Measurements from ENCODE around the gene INAFM2. TPM values are rescaled to one million over a fixed set of nuclear protein-coding genes. Genes with fewer than 3 reads are reported as not detected.

Gene INAFM2
- total and polyA plus RNA-seq, 2 of the 4 experiments (the other 2 are of a cell fraction): 10.4 to 14.0 TPM

DNA sequence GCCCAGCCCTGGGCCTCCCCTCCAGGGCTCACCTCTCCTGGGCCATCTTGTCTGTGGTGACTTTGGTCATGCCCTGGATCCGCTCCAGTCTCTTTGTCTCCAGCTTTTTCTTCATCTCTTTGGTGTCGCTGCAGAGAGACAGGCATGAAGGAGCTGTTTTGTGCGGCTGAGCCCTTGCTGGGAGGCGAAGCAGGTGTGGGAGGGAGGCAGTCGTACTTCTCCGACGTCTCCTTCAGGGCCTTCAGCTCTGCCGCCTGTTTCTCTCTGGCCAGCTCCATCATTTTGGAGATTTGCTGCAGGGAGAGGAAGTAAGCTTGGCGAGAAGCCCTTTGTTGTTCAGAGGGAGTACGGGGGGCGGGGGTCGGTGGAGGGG, 33.0 kb upstream of the INAFM2 start:
- H3K9me1 ChIP-seq (ENCODE audit: insufficient read depth, low read length): no peaks in the 10 kb centered on the region
- H3K23ac ChIP-seq (ENCODE audit: low read depth, low read length): no peak overlapping the region
- H4K5ac ChIP-seq (ENCODE audit: low read depth, low read length): no peak overlapping the region
- no peak overlapping the region for H4K8ac ChIP-seq (ENCODE audit: low read depth in 2 of 2, low read length in 2 of 2)
- no peak overlapping the region for H3K14ac ChIP-seq (replicated peaks; ENCODE audit: low read depth, low read length)
- peak overlapping the region; percentile 58 for H2AFZ ChIP-seq (replicated peaks; ENCODE audit: low read length, poor library complexity)
- H3K4me2 ChIP-seq (ENCODE audit: low read depth, low read length): no peak overlapping the region
- H3K4me3 ChIP-seq (ENCODE audit: insufficient read depth, low read depth, low read length): no peak overlapping the region
- 35% methylated on average over 5 of the region's 12 CpGs; no CpG with 5 or more reads in 1 of the 2 experiments for WGBS, 2 experiments (ENCODE audit: extremely low coverage in 2 of 2, insufficient read length in 1 of 2)
- H3K9ac ChIP-seq (ENCODE audit: low read depth, low read length): no peak overlapping the region
- ATAC-seq (ENCODE audit: low read depth): no peak
- intact Hi-C loops (cut with micrococcal nuclease) (no loop called here), dilution Hi-C loops (cut with HindIII; ENCODE audit: low sequenced_read_pairs, unreplicated experiment) (no loop called here), in situ Hi-C loops (cut with MboI; ENCODE audit: low sequenced_read_pairs) (no loop called here)
- H3K27me3 ChIP-seq (ENCODE audit: control insufficient read depth, insufficient read depth, low read length): peaks cover 65% of the 10 kb centered on the region
- no peak overlapping the region for H3K27ac ChIP-seq (ENCODE audit: insufficient read depth, low read length)
- no peak overlapping the region for H3K4ac ChIP-seq (ENCODE audit: low read depth, low read length)
- peaks cover 4% of the 10 kb centered on the region for H3K4me1 ChIP-seq (ENCODE audit: control insufficient read depth, insufficient read depth, low read length)
- H2BK20ac ChIP-seq (ENCODE audit: low read depth, low read length): no peak overlapping the region
- no peak overlapping the region for H2BK120ac ChIP-seq (ENCODE audit: low read depth, low read length)
- POLR2A ChIA-PET (ENCODE audit: unreplicated experiment): interaction anchor here (1.2 kb wide), 1 partner anchor 10 kb away, joined by 7 read pairs; no protein-coding TSS in a partner anchor
- H2AK5ac ChIP-seq (ENCODE audit: low read depth, low read length): no peak overlapping the region
- H3K9me3 ChIP-seq (ENCODE audit: control insufficient read depth, insufficient read depth, low read length): no peaks in the 10 kb centered on the region
- no peak overlapping the region for H2AK9ac ChIP-seq (replicated peaks; ENCODE audit: low read depth, low read length, poor library complexity)
- DNase-seq: no peak
- TF ChIP-seq RCOR1 (IDR thresholded peaks at IDR 0.05; ENCODE audit: insufficient replicate concordance, low read length) (no peak), MAZ (IDR thresholded peaks at IDR 0.05; ENCODE audit: borderline replicate concordance, low read depth, low read length) (no peak), CHD1 (IDR thresholded peaks at IDR 0.05; ENCODE audit: low read depth, low read length) (no peak), CEBPB (IDR thresholded peaks at IDR 0.05; ENCODE audit: low read depth, low read length) (no peak), RFX5 (IDR thresholded peaks at IDR 0.05; ENCODE audit: low read depth, low read length) (no peak), NFE2L2 (IDR thresholded peaks at IDR 0.05; ENCODE audit: low read depth, low read length) (no peak), MAFK (IDR thresholded peaks at IDR 0.05; ENCODE audit: low read depth, low read length) (no peak), FOS (IDR thresholded peaks at IDR 0.05; ENCODE audit: low read depth, low read length) (no peak), BHLHE40 (IDR thresholded peaks at IDR 0.05; ENCODE audit: low read depth, low read length) (no peak), RAD21 (IDR thresholded peaks at IDR 0.05; ENCODE audit: low read length) (no peak), SMC3 (IDR thresholded peaks at IDR 0.05; ENCODE audit: low read depth, low read length) (no peak), POLR2A (IDR thresholded peaks at IDR 0.05; ENCODE audit: low read depth, low read length) (no peak), MXI1 (IDR thresholded peaks at IDR 0.05; ENCODE audit: borderline replicate concordance, low read depth, low read length) (no peak)
- TF ChIP-seq, protein P1, sequence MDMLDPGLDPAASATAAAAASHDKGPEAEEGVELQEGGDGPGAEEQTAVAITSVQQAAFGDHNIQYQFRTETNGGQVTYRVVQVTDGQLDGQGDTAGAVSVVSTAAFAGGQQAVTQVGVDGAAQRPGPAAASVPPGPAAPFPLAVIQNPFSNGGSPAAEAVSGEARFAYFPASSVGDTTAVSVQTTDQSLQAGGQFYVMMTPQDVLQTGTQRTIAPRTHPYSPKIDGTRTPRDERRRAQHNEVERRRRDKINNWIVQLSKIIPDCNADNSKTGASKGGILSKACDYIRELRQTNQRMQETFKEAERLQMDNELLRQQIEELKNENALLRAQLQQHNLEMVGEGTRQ (IDR thresholded peaks at IDR 0.05; ENCODE audit: low read depth, low read length): no peak
- TF ChIP-seq, protein P2, sequence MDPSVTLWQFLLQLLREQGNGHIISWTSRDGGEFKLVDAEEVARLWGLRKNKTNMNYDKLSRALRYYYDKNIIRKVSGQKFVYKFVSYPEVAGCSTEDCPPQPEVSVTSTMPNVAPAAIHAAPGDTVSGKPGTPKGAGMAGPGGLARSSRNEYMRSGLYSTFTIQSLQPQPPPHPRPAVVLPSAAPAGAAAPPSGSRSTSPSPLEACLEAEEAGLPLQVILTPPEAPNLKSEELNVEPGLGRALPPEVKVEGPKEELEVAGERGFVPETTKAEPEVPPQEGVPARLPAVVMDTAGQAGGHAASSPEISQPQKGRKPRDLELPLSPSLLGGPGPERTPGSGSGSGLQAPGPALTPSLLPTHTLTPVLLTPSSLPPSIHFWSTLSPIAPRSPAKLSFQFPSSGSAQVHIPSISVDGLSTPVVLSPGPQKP (IDR thresholded peaks at IDR 0.05; ENCODE audit: borderline replicate concordance, low read depth, low read length): no peak
- TF ChIP-seq, protein P3, sequence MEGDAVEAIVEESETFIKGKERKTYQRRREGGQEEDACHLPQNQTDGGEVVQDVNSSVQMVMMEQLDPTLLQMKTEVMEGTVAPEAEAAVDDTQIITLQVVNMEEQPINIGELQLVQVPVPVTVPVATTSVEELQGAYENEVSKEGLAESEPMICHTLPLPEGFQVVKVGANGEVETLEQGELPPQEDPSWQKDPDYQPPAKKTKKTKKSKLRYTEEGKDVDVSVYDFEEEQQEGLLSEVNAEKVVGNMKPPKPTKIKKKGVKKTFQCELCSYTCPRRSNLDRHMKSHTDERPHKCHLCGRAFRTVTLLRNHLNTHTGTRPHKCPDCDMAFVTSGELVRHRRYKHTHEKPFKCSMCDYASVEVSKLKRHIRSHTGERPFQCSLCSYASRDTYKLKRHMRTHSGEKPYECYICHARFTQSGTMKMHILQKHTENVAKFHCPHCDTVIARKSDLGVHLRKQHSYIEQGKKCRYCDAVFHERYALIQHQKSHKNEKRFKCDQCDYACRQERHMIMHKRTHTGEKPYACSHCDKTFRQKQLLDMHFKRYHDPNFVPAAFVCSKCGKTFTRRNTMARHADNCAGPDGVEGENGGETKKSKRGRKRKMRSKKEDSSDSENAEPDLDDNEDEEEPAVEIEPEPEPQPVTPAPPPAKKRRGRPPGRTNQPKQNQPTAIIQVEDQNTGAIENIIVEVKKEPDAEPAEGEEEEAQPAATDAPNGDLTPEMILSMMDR (conservative IDR thresholded peaks at IDR 0.05; ENCODE audit: low read depth, low read length): no peak
- H3K56ac ChIP-seq (ENCODE audit: extremely low read depth, insufficient read depth, low read length): no peak overlapping the region
- H4K91ac ChIP-seq (ENCODE audit: insufficient read depth, low read depth, low read length): no peak overlapping the region
- no peaks in the 10 kb centered on the region for H3K36me3 ChIP-seq (ENCODE audit: control insufficient read depth, insufficient read depth, low read length)
- H2BK15ac ChIP-seq (ENCODE audit: low read depth, low read length): no peak overlapping the region
- H2BK5ac ChIP-seq (ENCODE audit: low read depth, low read length, poor library complexity, severe bottlenecking): no peak overlapping the region
- CTCF ChIA-PET: interaction anchor here (0.9 to 2.6 kb wide), 4 partner anchors 11 to 32 kb away, joined by 3 to 13 read pairs (median 4); no protein-coding TSS in a partner anchor
- H4K20me1 ChIP-seq (ENCODE audit: insufficient read depth, low read length): no peaks in the 10 kb centered on the region
- no TSS peak for BruUV-seq (replicated peaks)
- H3K79me1 ChIP-seq (ENCODE audit: low read depth in 1 of 2, low read length in 2 of 2): no peaks in the 10 kb centered on the region
- H3K18ac ChIP-seq (ENCODE audit: low read depth, low read length): no peak overlapping the region
